HEK293 (cell line): ENCODE measurements around the gene CDC14B.

Source experiments
- CTCF ChIA-PET: fragments of 350-600 bp; formaldehyde crosslinking; extraction: SDS; loops from one replicate; lab custom pipeline; 2021; ENCODE audit warnings: antibody characterized with exemption; lab: Yijun Ruan, JAX
- POLR2A ChIA-PET: fragments of 300-600 bp; formaldehyde crosslinking; extraction: SDS; loops from one replicate; lab custom pipeline; 2020; ENCODE audit warnings: antibody characterized with exemption, inconsistent platforms; lab: Yijun Ruan, JAX
- H3K27ac ChIP-seq: fragments of 200-500 bp; sonication (Bioruptor generic); 2 replicates; pipeline ENCODE4 v1.5.1; 2014; ENCODE audit warnings: low read depth, low read length, control low read depth, inconsistent platforms; ENCODE audit errors: extremely low read depth
- H3K36me3 ChIP-seq, 2 experiments: fragments of 200-500 bp in 1 of 2; sonication (Bioruptor generic) in 1 of 2; 1 replicate in 1 of 2; 2 replicates in 1 of 2; pipeline ENCODE4 v1.5.1; 2014 to 2017; ENCODE audit warnings: inconsistent platforms in 2 of 2, low read length in 2 of 2; ENCODE audit not compliant: control insufficient read depth in 2 of 2, insufficient read depth in 1 of 2
- H3K4me1 ChIP-seq: fragments of 200-500 bp; sonication (Bioruptor generic); 2 replicates; pipeline ENCODE4 v1.5.1; 2014; ENCODE audit warnings: mild to moderate bottlenecking, low read length, inconsistent platforms; ENCODE audit not compliant: control insufficient read depth, insufficient read depth
- H3K4me3 ChIP-seq: 2 replicates; pipeline ENCODE4 v1.5.1; 2011; ENCODE audit warnings: low read depth, mild to moderate bottlenecking, control low read depth, low read length, moderate library complexity
- H3K9me3 ChIP-seq: fragments of 200-500 bp; sonication (Bioruptor generic); 2 replicates; pipeline ENCODE4 v1.5.1; 2014; ENCODE audit warnings: low read depth, low read length, inconsistent platforms; ENCODE audit not compliant: control insufficient read depth, insufficient read depth
- KLF7 ChIP-seq: fragments of 450-650 bp; formaldehyde crosslinking; IDR thresholded peaks from 2 replicates; pipeline ENCODE4 v1.5.1; 2016; ENCODE audit warnings: missing biosample characterization, missing genetic modification characterization, borderline replicate concordance
- KLF9 ChIP-seq: fragments of 450-650 bp; formaldehyde crosslinking; IDR thresholded peaks from 2 replicates; pipeline ENCODE4 v1.5.1; 2016; ENCODE audit warnings: missing biosample characterization, missing genetic modification characterization, low read depth
- OSR2 ChIP-seq: fragments of 450-650 bp; formaldehyde crosslinking; IDR thresholded peaks from 2 replicates; pipeline ENCODE4 v1.5.1; 2016; ENCODE audit warnings: missing biosample characterization, missing genetic modification characterization
- PATZ1 ChIP-seq: fragments of 450-650 bp; formaldehyde crosslinking; IDR thresholded peaks from 2 replicates; pipeline ENCODE4 v1.5.1; 2016; ENCODE audit warnings: missing biosample characterization, missing genetic modification characterization
- ZBTB10 ChIP-seq: fragments of 450-650 bp; formaldehyde crosslinking; IDR thresholded peaks from 2 replicates; pipeline ENCODE4 v1.5.1; 2016; ENCODE audit warnings: missing biosample characterization, missing genetic modification characterization
- ZBTB6 ChIP-seq: fragments of 450-650 bp; formaldehyde crosslinking; IDR thresholded peaks from 2 replicates; pipeline ENCODE4 v1.5.1; 2017; ENCODE audit warnings: missing biosample characterization, missing genetic modification characterization
- ZNF10 ChIP-seq: fragments of 450-650 bp; formaldehyde crosslinking; IDR thresholded peaks from 2 replicates; pipeline ENCODE4 v1.5.1; 2017; ENCODE audit warnings: missing biosample characterization, missing genetic modification characterization
- ZNF175 ChIP-seq: fragments of 450-650 bp; formaldehyde crosslinking; IDR thresholded peaks from 2 replicates; pipeline ENCODE4 v1.5.1; 2016; ENCODE audit warnings: missing biosample characterization, missing genetic modification characterization
- ZNF211 ChIP-seq: fragments of 450-650 bp; formaldehyde crosslinking; IDR thresholded peaks from 2 replicates; pipeline ENCODE4 v1.5.1; 2016; ENCODE audit warnings: low read depth, missing biosample characterization, missing genetic modification characterization
- ZNF214 ChIP-seq: fragments of 450-650 bp; formaldehyde crosslinking; IDR thresholded peaks from 2 replicates; pipeline ENCODE4 v1.5.1; 2017; ENCODE audit warnings: missing biosample characterization, mild to moderate bottlenecking, missing genetic modification characterization, borderline replicate concordance
- ZNF274 ChIP-seq, 2 experiments: fragments of 200-500 bp in 1 of 2; fragments of 450-650 bp in 1 of 2; sonication (Bioruptor generic) in 1 of 2; formaldehyde crosslinking in 1 of 2; IDR thresholded peaks; 2 replicates each; pipeline versions ENCODE4 v1.5.1 to v1.6.1; 2014 to 2016; ENCODE audit warnings: borderline replicate concordance in 1 of 2, inconsistent platforms in 1 of 2, low read length in 1 of 2, missing biosample characterization in 1 of 2, missing genetic modification characterization in 1 of 2
- ZNF350 ChIP-seq: fragments of 450-650 bp; formaldehyde crosslinking; IDR thresholded peaks from 2 replicates; pipeline ENCODE4 v1.5.0; 2017; ENCODE audit warnings: missing biosample characterization, mild to moderate bottlenecking, missing genetic modification characterization
- ZNF624 ChIP-seq: fragments of 450-650 bp; formaldehyde crosslinking; IDR thresholded peaks from 2 replicates; pipeline ENCODE4 v1.5.1; 2017; ENCODE audit warnings: missing biosample characterization, missing genetic modification characterization
- ZNF658 ChIP-seq: fragments of 450-650 bp; formaldehyde crosslinking; IDR thresholded peaks from 2 replicates; pipeline ENCODE4; 2016; ENCODE audit warnings: missing biosample characterization, missing genetic modification characterization
- ZSCAN23 ChIP-seq: fragments of 450-650 bp; formaldehyde crosslinking; IDR thresholded peaks from 2 replicates; pipeline ENCODE4 v1.5.1; 2016; ENCODE audit warnings: missing biosample characterization, missing genetic modification characterization

Gene CDC14B

GRCh38 chr9:96519787-96520186 is 99.9 kb downstream of the CDC14B start:
- ChIA-PET CTCF (interaction anchor here (0.5 to 0.7 kb wide), 2 partner anchors 59 to 99 kb away, joined by 3 read pairs; no protein-coding TSS in a partner anchor), POLR2A (no interaction called here)
- Histone ChIP-seq H3K4me3 (no peak overlapping the region), H3K36me3 (peaks cover 0 to 29% of the 10 kb centered on the region in 2 experiments; a peak in 2 of 3 replicates), H3K9me3 (no peaks in the 10 kb centered on the region), H3K27ac (no peak overlapping the region), H3K4me1 (no peaks in the 10 kb centered on the region)
- TF ChIP-seq KLF9 (tag by site-specific recombination) = no peak
- no peak for TF ChIP-seq ZNF10 (tag by site-specific recombination)
- TF ChIP-seq PATZ1 (tag by site-specific recombination) = no peak
- no peak for TF ChIP-seq ZBTB10
- no peak for TF ChIP-seq ZNF274 (IDR thresholded peaks at IDR 0.05; ENCODE audit: low read length)
- TF ChIP-seq ZNF274 (tag by site-specific recombination; IDR thresholded peaks at IDR 0.05; ENCODE audit: borderline replicate concordance) = no peak
- TF ChIP-seq ZBTB6 (tag by site-specific recombination) = no peak
- TF ChIP-seq ZNF624 (tag by site-specific recombination) = no peak

DNA sequence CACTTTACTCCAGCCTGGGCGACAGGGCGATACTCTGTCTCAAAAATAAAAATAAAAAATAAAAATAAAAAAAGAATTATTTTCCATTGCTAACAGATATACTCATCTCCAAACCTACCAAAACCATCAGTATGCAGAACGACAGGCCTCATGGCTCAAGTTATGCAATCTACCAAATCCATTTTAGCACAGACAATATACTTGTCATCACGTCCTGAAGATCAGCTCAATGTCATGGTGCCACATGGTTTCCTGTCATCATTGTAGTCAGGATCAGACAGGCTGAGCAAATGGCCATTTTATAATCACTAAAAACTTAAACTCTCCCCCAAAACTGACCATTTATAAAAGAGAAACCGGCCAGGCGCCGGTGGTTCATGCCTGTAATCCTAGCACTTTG is 100.5 kb downstream of the CDC14B start:
- peaks cover 0 to 36% of the 10 kb centered on the region in 2 experiments; a peak in 2 of 3 replicates for H3K36me3 ChIP-seq
- no peak for TF ChIP-seq ZNF214
- TF ChIP-seq ZNF175 (tag by site-specific recombination) = no peak
- no peak for TF ChIP-seq ZBTB6 (tag by site-specific recombination)
- no peak for TF ChIP-seq OSR2 (tag by site-specific recombination)
- no peak for TF ChIP-seq ZNF658 (tag by site-specific recombination)
- TF ChIP-seq KLF7 (tag by site-specific recombination) = no peak
- TF ChIP-seq ZNF350 (tag by site-specific recombination) = no peak
- no peak for TF ChIP-seq ZSCAN23 (tag by site-specific recombination)
- TF ChIP-seq ZNF211 = no peak
- H3K4me1 ChIP-seq = no peaks in the 10 kb centered on the region
- CTCF ChIA-PET = interaction anchor here (0.6 kb wide), 1 partner anchor 93 kb away, joined by 3 read pairs; no protein-coding TSS in a partner anchor
- no peak overlapping the region for H3K27ac ChIP-seq
- no peaks in the 10 kb centered on the region for H3K9me3 ChIP-seq
- POLR2A ChIA-PET = no interaction called here
- no peak overlapping the region for H3K4me3 ChIP-seq
